Tibial nerve (tissue), 4 donors: Measurements from ENCODE around the gene PRSS50.

Experiments used
- EP300 ChIP-seq, 2 donors: sonication (generic); formaldehyde crosslinking; IDR thresholded peaks; one replicate each; pipeline ENCODE4 v1.6.1; 2017; ENCODE audit warnings: antibody characterized with exemption in 2 of 2, mild to moderate bottlenecking in 1 of 2
- POLR2A ChIP-seq, 2 donors: fragments of 450-650 bp; IDR thresholded peaks; one replicate each; pipeline ENCODE4 v1.6.1; 2017; ENCODE audit warnings: antibody characterized with exemption in 2 of 2, mild to moderate bottlenecking in 2 of 2, moderate library complexity in 2 of 2
- TF ChIP-seq, protein P1 (sequence below), 5 experiments: fragments of 200-600 bp in 3 of 5; fragments of 450-650 bp in 2 of 5; sonication (generic) in 3 of 5; IDR thresholded peaks; one replicate each; pipeline ENCODE4 v1.5.1; 2016 to 2019; ENCODE audit warnings: antibody characterized with exemption in 5 of 5, mild to moderate bottlenecking in 3 of 5, moderate library complexity in 2 of 5

GRCh38 chr3:46672349-46672695, 45.3 kb downstream of the PRSS50 start:
- TF ChIP-seq, protein P1, sequence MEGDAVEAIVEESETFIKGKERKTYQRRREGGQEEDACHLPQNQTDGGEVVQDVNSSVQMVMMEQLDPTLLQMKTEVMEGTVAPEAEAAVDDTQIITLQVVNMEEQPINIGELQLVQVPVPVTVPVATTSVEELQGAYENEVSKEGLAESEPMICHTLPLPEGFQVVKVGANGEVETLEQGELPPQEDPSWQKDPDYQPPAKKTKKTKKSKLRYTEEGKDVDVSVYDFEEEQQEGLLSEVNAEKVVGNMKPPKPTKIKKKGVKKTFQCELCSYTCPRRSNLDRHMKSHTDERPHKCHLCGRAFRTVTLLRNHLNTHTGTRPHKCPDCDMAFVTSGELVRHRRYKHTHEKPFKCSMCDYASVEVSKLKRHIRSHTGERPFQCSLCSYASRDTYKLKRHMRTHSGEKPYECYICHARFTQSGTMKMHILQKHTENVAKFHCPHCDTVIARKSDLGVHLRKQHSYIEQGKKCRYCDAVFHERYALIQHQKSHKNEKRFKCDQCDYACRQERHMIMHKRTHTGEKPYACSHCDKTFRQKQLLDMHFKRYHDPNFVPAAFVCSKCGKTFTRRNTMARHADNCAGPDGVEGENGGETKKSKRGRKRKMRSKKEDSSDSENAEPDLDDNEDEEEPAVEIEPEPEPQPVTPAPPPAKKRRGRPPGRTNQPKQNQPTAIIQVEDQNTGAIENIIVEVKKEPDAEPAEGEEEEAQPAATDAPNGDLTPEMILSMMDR (IDR thresholded peaks at IDR 0.05) = no peak
- TF ChIP-seq POLR2A (IDR thresholded peaks at IDR 0.05) (no peak), EP300 (IDR thresholded peaks at IDR 0.05) (no peak)
